K562 (cell line): ENCODE results near the gene PITPNM3. TPM values are rescaled to one million over a fixed set of nuclear protein-coding genes. Genes with fewer than 3 reads are reported as not detected.

Source experiments
- ATAC-seq: fragments of 200-7000 bp; cut with Tn5 transposase; 3 replicates; pipeline ENCODE4 v1.9.1; 2020; ENCODE audit warnings: moderate library complexity
- BruUV-seq: library from RNA; stranded (reverse); fragments of 400-500 nt; replicated peaks from 2 replicates; lab custom pipeline; 2021; lab: Mats Ljungman, UMichigan
- CTCF ChIA-PET: fragments of 300-600 bp; formaldehyde crosslinking; extraction: SDS; loops from one replicate; lab custom pipeline; 2021; ENCODE audit warnings: low intra/inter-chr PET ratio; lab: Yijun Ruan, JAX
- POLR2A ChIA-PET: fragments of 300-600, 350-650 bp; sonication (Branson Sonifier 250); formaldehyde crosslinking; extraction: SDS; loops from one replicate; lab custom pipeline; 2021; ENCODE audit warnings: antibody characterized with exemption, inconsistent platforms; lab: Yijun Ruan, JAX
- DNase-seq, 4 experiments: peaks; one replicate each; pipeline versions ENCODE4 v3.0.0 to v3.0.0-alpha.2; 2011 to 2018; ENCODE audit warnings: low spot score in 3 of 4, mixed read lengths in 3 of 4; ENCODE audit errors: extremely low read depth in 1 of 4
- FAIRE-seq: peaks from 2 replicates; lab custom pipeline; 2011; peaks lifted over from hg19 to GRCh38; lab: Jason Lieb, UNC
- H2AFZ ChIP-seq: 2 replicates; pipeline ENCODE4 v1.6.0; 2011; ENCODE audit warnings: low read depth, low read length, control low read depth, inconsistent platforms
- H3K27ac ChIP-seq: fragments of 200-600 bp; 3 replicates; pipeline ENCODE4 v1.8.0; 2011; ENCODE audit warnings: low read depth, mild to moderate bottlenecking, control low read depth, inconsistent platforms, low read length, moderate library complexity, mixed read lengths; ENCODE audit errors: extremely low read depth
- H3K27me3 ChIP-seq, 2 experiments: fragments of 300-600 bp in 1 of 2; 2 replicates in 1 of 2; 3 replicates in 1 of 2; pipeline versions ENCODE4 v1.6.0 to v1.8.0; 2011; ENCODE audit warnings: inconsistent platforms in 2 of 2, low read length in 2 of 2, mild to moderate bottlenecking in 1 of 2, mixed read lengths in 1 of 2, moderate library complexity in 1 of 2; ENCODE audit not compliant: control insufficient read depth in 2 of 2, insufficient read depth in 2 of 2
- H3K36me3 ChIP-seq: fragments of 300-600 bp; 3 replicates; pipeline ENCODE4 v1.8.0; 2011; ENCODE audit warnings: mild to moderate bottlenecking, low read length, inconsistent platforms; ENCODE audit not compliant: control insufficient read depth, insufficient read depth
- H3K4me1 ChIP-seq, 2 experiments: fragments of 200-600 bp in 1 of 2; replicated peaks in 1 of 2; 2 replicates in 1 of 2; 3 replicates in 1 of 2; pipeline versions ENCODE4 v1.5.1 to v1.8.0; 2011; ENCODE audit warnings: inconsistent platforms in 2 of 2, low read length in 2 of 2, mild to moderate bottlenecking in 1 of 2, mixed read lengths in 1 of 2, moderate library complexity in 1 of 2; ENCODE audit not compliant: control insufficient read depth in 2 of 2, insufficient read depth in 2 of 2
- H3K4me2 ChIP-seq: 2 replicates; pipeline ENCODE4 v1.6.1; 2011; ENCODE audit warnings: low read length, control low read depth, inconsistent platforms, mixed read lengths; ENCODE audit not compliant: insufficient read depth
- H3K4me3 ChIP-seq: fragments of 200-600 bp; sonication (generic), shearing (Covaris generic); 2 replicates; pipeline ENCODE4 v1.5.1; 2016; ENCODE audit warnings: control low read depth, inconsistent platforms
- H3K79me2 ChIP-seq: fragments of 200-600 bp; 3 replicates; pipeline ENCODE4 v1.8.0; 2011; ENCODE audit warnings: low read length, inconsistent platforms; ENCODE audit not compliant: control insufficient read depth, insufficient read depth
- H3K9ac ChIP-seq, 2 experiments: 2 replicates each; pipeline versions ENCODE4 v1.6.0 to v1.6.1; 2011; ENCODE audit warnings: low read depth in 2 of 2, low read length in 2 of 2, control low read depth in 1 of 2, inconsistent platforms in 1 of 2, mild to moderate bottlenecking in 1 of 2, mixed read lengths in 1 of 2; ENCODE audit not compliant: insufficient read depth in 1 of 2
- H3K9me1 ChIP-seq: one replicate; pipeline ENCODE4 v1.6.0; 2011; ENCODE audit warnings: inconsistent platforms, mild to moderate bottlenecking, low read length, moderate library complexity; ENCODE audit not compliant: control insufficient read depth, insufficient read depth
- H3K9me3 ChIP-seq: replicated peaks from 2 replicates; pipeline ENCODE4 v1.5.1; 2011; ENCODE audit warnings: low read depth, low read length, inconsistent platforms; ENCODE audit not compliant: control insufficient read depth, insufficient read depth
- H4K20me1 ChIP-seq: replicated peaks from 2 replicates; pipeline ENCODE4 v1.6.1; 2011; ENCODE audit warnings: low read length, inconsistent platforms, mixed read lengths; ENCODE audit not compliant: control insufficient read depth, insufficient read depth
- BRCA1 ChIP-seq, 2 experiments: fragments of 450-650 bp in 1 of 2; sonication (generic) in 1 of 2; formaldehyde crosslinking in 1 of 2; IDR thresholded peaks; 2 replicates each; pipeline versions ENCODE4 v1.5.0 to v1.6.1; 2017 to 2020; ENCODE audit warnings: mild to moderate bottlenecking in 1 of 2, missing genetic modification reagents in 1 of 2
- CHD4 ChIP-seq: fragments of 200-600 bp; sonication (generic); IDR thresholded peaks from 3 replicates; pipeline ENCODE4 v1.6.1; 2012; ENCODE audit warnings: low read depth, mild to moderate bottlenecking, mixed read lengths, low read length, inconsistent platforms; ENCODE audit not compliant: insufficient read depth, insufficient replicate concordance, poor library complexity, severe bottlenecking
- EP400 ChIP-seq: fragments of 450-650 bp; IDR thresholded peaks from 2 replicates; pipeline ENCODE4 v1.6.1; 2017; ENCODE audit warnings: antibody characterized with exemption, mild to moderate bottlenecking, moderate library complexity
- FOXP1 ChIP-seq: sonication (generic); formaldehyde crosslinking; IDR thresholded peaks from 2 replicates; pipeline ENCODE4 v1.8.0; 2022; ENCODE audit warnings: mild to moderate bottlenecking, missing genetic modification reagents
- FUS ChIP-seq: fragments of 200-400 bp; formaldehyde crosslinking; optimal IDR thresholded peaks from 2 replicates; pipeline ENCODE3; 2017; ENCODE audit warnings: low read depth, low read length
- MAZ ChIP-seq, 2 experiments: fragments of 450-650 bp in 1 of 2; sonication (generic) in 1 of 2; formaldehyde crosslinking; IDR thresholded peaks in 1 of 2; conservative IDR thresholded peaks in 1 of 2; 2 replicates each; pipeline versions ENCODE4 v1.4.0 to v1.5.0; 2020; ENCODE audit warnings: mild to moderate bottlenecking in 1 of 2, missing genetic modification reagents in 1 of 2
- MCM3 ChIP-seq: fragments of 450-650 bp; IDR thresholded peaks from 2 replicates; pipeline ENCODE4 v1.6.1; 2016
- MYBL2 ChIP-seq, 2 experiments: fragments of 450-650 bp in 1 of 2; sonication (generic) in 1 of 2; formaldehyde crosslinking in 1 of 2; IDR thresholded peaks; 2 replicates each; pipeline versions ENCODE4 v1.6.1 to v1.8.1; 2017 to 2022; ENCODE audit warnings: borderline replicate concordance in 1 of 2, inconsistent platforms in 1 of 2, low read depth in 1 of 2, mild to moderate bottlenecking in 1 of 2, missing genetic modification reagents in 1 of 2, moderate library complexity in 1 of 2
- NONO ChIP-seq, 2 experiments: fragments of 200-400 bp in 1 of 2; fragments of 450-650 bp in 1 of 2; formaldehyde crosslinking in 1 of 2; IDR thresholded peaks; 2 replicates each; pipeline ENCODE4 v1.6.1; 2017; ENCODE audit warnings: low read depth in 2 of 2, mild to moderate bottlenecking in 2 of 2, moderate library complexity in 2 of 2, low read length in 1 of 2
- PBX2 ChIP-seq, 2 experiments: IDR thresholded peaks in 1 of 2; conservative IDR thresholded peaks in 1 of 2; 2 replicates each; pipeline ENCODE4 v1.6.1; 2016; ENCODE audit warnings: low read depth in 2 of 2, mild to moderate bottlenecking in 1 of 2, missing compliant biosample characterization in 1 of 2, missing genetic modification characterization in 1 of 2, moderate library complexity in 1 of 2
- POLR2H ChIP-seq: IDR thresholded peaks from 2 replicates; pipeline ENCODE4 v1.6.1; 2016; ENCODE audit warnings: missing genetic modification characterization, low read depth, mild to moderate bottlenecking, control low read depth, missing compliant biosample characterization, moderate library complexity
- SIN3B ChIP-seq: fragments of 450-650 bp; IDR thresholded peaks from 2 replicates; pipeline ENCODE4 v1.6.1; 2017; ENCODE audit warnings: low read depth, mild to moderate bottlenecking, moderate library complexity
- SRSF3 ChIP-seq: fragments of 200-400 bp; formaldehyde crosslinking; IDR thresholded peaks from 2 replicates; pipeline ENCODE4 v1.6.1; 2016; ENCODE audit warnings: mild to moderate bottlenecking, low read length, moderate library complexity; ENCODE audit not compliant: insufficient read depth
- TFAM ChIP-seq: fragments of 250-450 bp; sonication (Bioruptor Pico); conservative IDR thresholded peaks from 2 replicates; pipeline ENCODE4 v1.5.0; 2021; ENCODE audit warnings: mild to moderate bottlenecking, moderate library complexity
- ZFP91 ChIP-seq: sonication (generic); formaldehyde crosslinking; IDR thresholded peaks from 2 replicates; pipeline ENCODE4 v1.8.0; 2022; ENCODE audit warnings: mild to moderate bottlenecking, missing genetic modification reagents
- ZNF347 ChIP-seq: fragments of 450-650 bp; formaldehyde crosslinking; IDR thresholded peaks from 2 replicates; pipeline ENCODE4 v1.4.0; 2020; ENCODE audit warnings: low read depth, mild to moderate bottlenecking, moderate library complexity
- ZNF444 ChIP-seq: fragments of 250-450 bp; sonication (Bioruptor Pico); IDR thresholded peaks from 2 replicates; pipeline ENCODE4 v1.4.0; 2020; ENCODE audit warnings: mild to moderate bottlenecking, moderate library complexity
- ZNF76 ChIP-seq: fragments of 250-450 bp; sonication (Bioruptor Pico); IDR thresholded peaks from 2 replicates; pipeline ENCODE4 v1.4.0; 2020; ENCODE audit warnings: mild to moderate bottlenecking, moderate library complexity, borderline replicate concordance
- WGBS: fragments of 100-300 bp; shearing (Covaris generic); methylation state at CpG from one replicate; pipeline ENCODE4 v1.1.6; 2016; ENCODE audit warnings: low coverage, mixed read lengths; ENCODE audit not compliant: insufficient coverage; ENCODE audit errors: missing lambda C conversion rate; 5-methylcytosine and 5-hydroxymethylcytosine counted together
- in situ Hi-C: fragments of 300-500 bp; cut with MboI; formaldehyde crosslinking; loops from 4 replicates; pipeline ENCODE4 v1.15.0; 2018; ENCODE audit warnings: inconsistent platforms, mixed read lengths
- intact Hi-C: fragments of 100-400 bp; cut with micrococcal nuclease; formaldehyde crosslinking; loops from 2 replicates; pipeline ENCODE4 v1.14.2; 2022
- polyA plus RNA-seq, 8 experiments: library from polyadenylated mRNA; depleted of rRNA in 4 of 8; stranded (reverse) in 5 of 8; unstranded in 3 of 8; fragments of >200 nt; fragmentation: Nextera tagmentation in 2 of 8; fragmentation: Illumina TruSeq in 1 of 8; extraction: Ambion mirVana in 2 of 8; extraction: Trizol in 1 of 8; gene quantifications; 2 replicates each; pipeline versions ENCODE4 v1.2.1 to v1.2.3, GENCODE V29; 2011 to 2014; ENCODE audit warnings: inconsistent platforms in 1 of 8, missing spikeins in 1 of 8
- total RNA-seq, 7 experiments: library from RNA; depleted of rRNA in 6 of 7; stranded (reverse); fragments of >200 nt in 6 of 7; fragmentation: Illumina TruSeq in 2 of 7; extraction: Trizol in 2 of 7; gene quantifications; 2 replicates each; pipeline versions ENCODE4 v1.2.1 to v1.2.3, GENCODE V29; 2011 to 2021; ENCODE audit warnings: low replicate concordance in 1 of 7

The PITPNM3 gene
- total and polyA plus RNA-seq, 9 of the 15 experiments (the other 6 are each of a cell fraction or from before 2014, with no cell fraction given) = 0.14 to 0.38 (median 0.22) TPM; not detected in 2

- intact Hi-C loops (no loop called here), in situ Hi-C loops (no loop called here)
- no peak overlapping the region for H3K4me3 ChIP-seq
- no peaks in the 10 kb centered on the region for H3K9me1 ChIP-seq
- H3K9ac ChIP-seq = no peak overlapping the region
- no peak overlapping the region for H3K4me2 ChIP-seq
- 0% methylated on average over 6 of the region's 7 CpGs for WGBS
- no peak overlapping the region for H3K27ac ChIP-seq
- no peaks in the 10 kb centered on the region for H3K4me1 ChIP-seq
- DNase-seq (no peak), FAIRE-seq (no peak), ATAC-seq (no peak)
- H3K79me2 ChIP-seq = no peaks in the 10 kb centered on the region
- H3K9me3 ChIP-seq = no peaks in the 10 kb centered on the region
- CTCF ChIA-PET = no interaction called here
- no peak overlapping the region for H2AFZ ChIP-seq
- BruUV-seq = no TSS peak
- H3K36me3 ChIP-seq = no peaks in the 10 kb centered on the region
- H4K20me1 ChIP-seq = no peaks in the 10 kb centered on the region
- TF ChIP-seq MCM3 (no peak), MAZ (CRISPR knock-in tag; conservative IDR thresholded peaks at IDR 0.05 in 1 of 2, IDR thresholded peaks at IDR 0.05 in 1 of 2) (no peak), MYBL2 (IDR thresholded peaks at IDR 0.05; ENCODE audit: low read depth) (no peak), MYBL2 (CRISPR knock-in tag; IDR thresholded peaks at IDR 0.05; ENCODE audit: borderline replicate concordance) (no peak), FOXP1 (no peak), CHD4 (no peak), BRCA1 (IDR thresholded peaks at IDR 0.05) (no peak), BRCA1 (CRISPR knock-in tag; IDR thresholded peaks at IDR 0.05) (no peak), FUS (no peak), NONO (IDR thresholded peaks at IDR 0.05; ENCODE audit: low read depth in 2 of 2, low read length in 1 of 2) (no peak), ZNF347 (CRISPR knock-in tag) (no peak), ZFP91 (no peak), ZNF76 (CRISPR knock-in tag) (no peak), EP400 (no peak), POLR2H (no peak), SRSF3 (no peak), SIN3B (no peak), TFAM (CRISPR knock-in tag) (no peak), PBX2 (CRISPR knock-in tag; IDR thresholded peaks at IDR 0.05; ENCODE audit: low read depth) (no peak), PBX2 (tag; conservative IDR thresholded peaks at IDR 0.05; ENCODE audit: low read depth) (no peak), ZNF444 (no peak)
- H3K27me3 ChIP-seq = peaks cover 0 to 10% of the 10 kb centered on the region in 2 experiments; a peak in 1 of 5 replicates
- POLR2A ChIA-PET = interaction anchor here (0.7 kb wide), 1 partner anchor 103 kb away, joined by 4 read pairs; no protein-coding TSS in a partner anchor
Measured at GRCh38 chr17:6531575-6531974, 24.8 kb downstream of the PITPNM3 start.
